HG02938 (cell line): ENCODE measurements around the gene RSL24D1.
"Not testable (repeated sequence)": the region's sequence is repeated elsewhere in the genome, so short reads cannot be mapped to it uniquely, and the experiment has no call there.

ENCODE experiments used
- ATAC-seq: cut with Tn5 transposase; IDR thresholded peaks from one replicate; pipeline ENCODE4 v1.9.1; 2021; ENCODE audit warnings: mild to moderate bottlenecking, moderate library complexity; ENCODE audit not compliant: unreplicated experiment

The RSL24D1 gene

GRCh38 chr15:55218056-55218455 lies 21.3 kb upstream of the RSL24D1 start:
- ATAC-seq = no peak

GRCh38 chr15:55204464-55204863 lies 7.7 kb upstream of the RSL24D1 start:
- no peak for ATAC-seq

GRCh38 chr15:55202206-55202605 lies 5.5 kb upstream of the RSL24D1 start:
- ATAC-seq = no peak

GRCh38 chr15:55198706-55199105 lies 2.0 kb upstream of the RSL24D1 start:
- ATAC-seq = no peak

GRCh38 chr15:55197719-55198118 lies 978 bp upstream of the RSL24D1 start:
- ATAC-seq = no peak

GRCh38 chr15:55197362-55197705 lies 593 bp upstream of the RSL24D1 start:
- ATAC-seq = peak; percentile 9

GRCh38 chr15:55195996-55196395 lies 745 bp downstream of the RSL24D1 start:
- no peak for ATAC-seq

- ATAC-seq = no peak
These were observed 2.5 kb downstream of the RSL24D1 start for GRCh38 chr15:55194256-55194655.

- no peak for ATAC-seq
These were observed 10.4 kb downstream of the RSL24D1 start for GRCh38 chr15:55186331-55186730.

- no peak for ATAC-seq
These were observed 13.1 kb downstream of the RSL24D1 start for GRCh38 chr15:55183679-55184078.

- ATAC-seq = no peak
These were observed 17.6 kb downstream of the RSL24D1 start for GRCh38 chr15:55179141-55179540.

GRCh38 chr15:55170361-55170760 lies 26.4 kb downstream of the RSL24D1 start:
- no peak for ATAC-seq

GRCh38 chr15:55168350-55168974 lies 28.3 kb downstream of the RSL24D1 start:
- ATAC-seq = peak; percentile 90

- no peak for ATAC-seq
These were observed 32.5 kb downstream of the RSL24D1 start for GRCh38 chr15:55164284-55164683.

- ATAC-seq = no peak
These were observed 45.1 kb downstream of the RSL24D1 start for GRCh38 chr15:55151631-55152030.

- ATAC-seq = not testable (repeated sequence)
These were observed 53.6 kb downstream of the RSL24D1 start for GRCh38 chr15:55143132-55143531.

GRCh38 chr15:55133972-55134371 lies 62.8 kb downstream of the RSL24D1 start:
- no peak for ATAC-seq

GRCh38 chr15:55132672-55133071 lies 64.1 kb downstream of the RSL24D1 start:
- ATAC-seq = no peak
